ENCODE data around the gene CBX5.

- no peak for TF ChIP-seq CTCF (IDR thresholded peaks at IDR 0.05)
- no peak for TF ChIP-seq POLR2A (IDR thresholded peaks at IDR 0.05)
Measured at GRCh38 chr12:54321363-54321762, 41.4 kb upstream of the CBX5 start.
